GM06990 (cell line): ENCODE measurements around the gene DOCK9.

Experiments used
- DNase-seq: peaks from one replicate; pipeline ENCODE4 v3.0.0-alpha.2; 2011; ENCODE audit not compliant: insufficient read length; ENCODE audit errors: extremely low read depth
- H3K27me3 ChIP-seq: replicated peaks from 2 replicates; pipeline ENCODE4 v1.6.0; 2011; ENCODE audit warnings: low read length; ENCODE audit not compliant: control insufficient read depth, insufficient read depth
- H3K36me3 ChIP-seq: 2 replicates; pipeline ENCODE4 v1.5.1; 2011; ENCODE audit warnings: low read length; ENCODE audit not compliant: control insufficient read depth, insufficient read depth
- H3K4me3 ChIP-seq: replicated peaks from 2 replicates; pipeline ENCODE4 v1.5.1; 2011; ENCODE audit warnings: low read depth, mild to moderate bottlenecking, control low read depth, low read length
- CTCF ChIP-seq: IDR thresholded peaks from 2 replicates; pipeline ENCODE4 v1.5.1; 2011; ENCODE audit warnings: low read length, control low read depth, mild to moderate bottlenecking, inconsistent platforms; ENCODE audit not compliant: insufficient read depth, poor library complexity, severe bottlenecking

DOCK9 gene

DNA sequence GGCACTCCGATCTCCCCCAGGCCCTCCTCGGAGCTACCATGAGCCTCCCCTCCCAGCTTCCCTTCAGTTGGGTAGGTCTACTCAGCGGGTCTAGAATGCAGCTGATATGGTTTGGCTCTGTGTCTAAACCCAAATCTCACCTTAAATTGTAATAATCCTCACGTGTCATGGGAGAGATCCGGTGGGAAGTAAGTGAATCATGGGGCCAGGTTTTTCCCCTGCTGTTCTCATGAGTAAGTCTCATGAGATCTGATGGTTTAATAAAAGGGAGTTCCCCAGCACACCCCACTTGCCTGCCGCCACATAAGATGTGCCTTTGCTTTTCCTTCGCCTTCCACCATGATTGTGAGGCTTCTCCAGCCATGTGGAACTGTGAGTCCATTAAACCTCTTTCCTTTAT is 14.5 kb upstream of the DOCK9 start:
- Histone ChIP-seq H3K4me3 (no peak overlapping the region), H3K27me3 (no peaks in the 10 kb centered on the region), H3K36me3 (no peaks in the 10 kb centered on the region)
- no peak for DNase-seq
- TF ChIP-seq CTCF, result no peak

DNA sequence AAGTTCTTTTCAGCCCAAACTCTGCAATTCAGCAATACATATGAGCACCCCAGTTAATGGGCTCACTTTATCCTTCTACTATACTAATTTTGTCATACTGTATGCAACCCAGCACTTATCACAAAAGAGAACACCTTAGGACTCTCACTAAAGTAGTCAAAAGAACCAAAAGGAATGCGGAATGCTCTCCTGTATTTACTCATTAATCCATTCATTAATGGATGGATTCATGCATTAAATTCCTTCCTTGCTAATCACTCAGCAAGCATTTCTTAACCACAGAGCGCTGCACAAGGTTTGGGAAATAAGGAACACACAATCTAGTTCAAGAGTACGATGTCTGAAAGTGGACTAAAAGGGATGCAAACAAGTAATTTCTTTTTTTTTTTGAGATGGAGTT is 12.8 kb upstream of the DOCK9 start:
- Histone ChIP-seq H3K4me3 (no peak overlapping the region), H3K27me3 (no peaks in the 10 kb centered on the region), H3K36me3 (no peaks in the 10 kb centered on the region)
- TF ChIP-seq CTCF, result no peak
- DNase-seq, result no peak

- Histone ChIP-seq H3K27me3 (no peaks in the 10 kb centered on the region), H3K4me3 (no peak overlapping the region), H3K36me3 (no peaks in the 10 kb centered on the region)
- DNase-seq, result no peak
- TF ChIP-seq CTCF, result no peak
Measured at GRCh38 chr13:98989469-98990235, 11.8 kb upstream of the DOCK9 start.

DNA sequence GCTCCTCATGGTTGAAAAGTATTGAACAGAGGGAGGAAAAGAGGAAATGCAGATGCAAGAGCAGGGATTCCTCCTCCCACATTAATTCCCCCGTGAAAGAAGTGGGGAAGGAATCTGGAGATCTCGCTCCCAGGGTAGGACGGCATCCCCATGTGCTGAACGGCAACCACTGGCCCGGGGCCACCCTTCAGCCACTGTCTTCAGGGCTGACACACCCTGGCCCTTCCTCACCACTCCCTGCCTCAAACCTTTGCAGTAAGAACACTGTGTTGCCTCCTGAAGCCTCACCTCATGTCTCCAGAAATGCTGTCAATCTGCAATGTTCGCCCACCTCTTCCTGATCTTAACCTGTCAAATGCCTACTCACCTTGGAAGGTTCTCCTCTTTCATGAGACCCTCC is 10.9 kb upstream of the DOCK9 start:
- no peaks in the 10 kb centered on the region for H3K27me3 ChIP-seq
- no peaks in the 10 kb centered on the region for H3K36me3 ChIP-seq
- TF ChIP-seq CTCF, result no peak

GRCh38 chr13:98988277-98988676 is 10.4 kb upstream of the DOCK9 start:
- no peak for TF ChIP-seq CTCF
- no peak overlapping the region for H3K4me3 ChIP-seq
- H3K36me3 ChIP-seq, result no peaks in the 10 kb centered on the region
- no peaks in the 10 kb centered on the region for H3K27me3 ChIP-seq
- DNase-seq, result no peak

More for the DNA sequence above, 10.9 kb upstream of the DOCK9 start:
- DNase-seq, result no peak
- H3K4me3 ChIP-seq, result no peak overlapping the region

- Histone ChIP-seq H3K36me3 (no peaks in the 10 kb centered on the region), H3K4me3 (no peak overlapping the region), H3K27me3 (no peaks in the 10 kb centered on the region)
- no peak for DNase-seq
- TF ChIP-seq CTCF, result no peak
Measured at GRCh38 chr13:98987275-98987674, 9.4 kb upstream of the DOCK9 start.
